Smooth muscle cell of the brain vasculature (primary cell): ENCODE results near the gene DAP.
A peak's percentile ranks its signal among the peaks of the same experiment; 100 is the strongest.
"Not testable (repeated sequence)": the region's sequence is repeated elsewhere in the genome, so short reads cannot be mapped to it uniquely, and the experiment has no call there.

Source experiments
- DNase-seq: peaks from one replicate; pipeline ENCODE4 v3.0.0-alpha.2; 2012; ENCODE audit warnings: low read depth, low spot score

The DAP gene

GRCh38 chr5:10761185-10761932 lies at the start of gene DAP:
Gene DAP, minus strand, starts transcription at chr5:10761234. Its CDS starts 166 bp downstream, at chr5:10761068.
- DNase-seq, result peak; percentile 59

- no peak for DNase-seq
These were observed 47.6 kb upstream of the DAP start for GRCh38 chr5:10808347-10809226.

GRCh38 chr5:10801931-10802666 lies 41.1 kb upstream of the DAP start:
- DNase-seq, result no peak

- DNase-seq, result no peak
These were observed 39.8 kb upstream of the DAP start for GRCh38 chr5:10800852-10801251.

- DNase-seq, result no peak
These were observed 36.2 kb upstream of the DAP start for GRCh38 chr5:10797261-10797660.

GRCh38 chr5:10793785-10794184 lies 32.8 kb upstream of the DAP start:
- DNase-seq, result no peak

GRCh38 chr5:10792336-10792735 lies 31.3 kb upstream of the DAP start:
- no peak for DNase-seq

GRCh38 chr5:10789726-10790125 lies 28.7 kb upstream of the DAP start:
- DNase-seq, result no peak

- DNase-seq, result peak; percentile 15
These were observed 28.0 kb upstream of the DAP start for GRCh38 chr5:10789021-10789420.

- DNase-seq, result no peak
These were observed 27.3 kb upstream of the DAP start for GRCh38 chr5:10788358-10788757.

GRCh38 chr5:10786835-10787234 lies 25.8 kb upstream of the DAP start:
- no peak for DNase-seq

- not testable (repeated sequence) for DNase-seq
These were observed 19.2 kb upstream of the DAP start for GRCh38 chr5:10780208-10780607.

- no peak for DNase-seq
These were observed 18.6 kb upstream of the DAP start for GRCh38 chr5:10779592-10779991.

- DNase-seq, result no peak
These were observed 17.3 kb upstream of the DAP start for GRCh38 chr5:10778179-10778910.

GRCh38 chr5:10775646-10776045 lies 14.6 kb upstream of the DAP start:
- DNase-seq, result no peak

- DNase-seq, result no peak
These were observed 12.0 kb upstream of the DAP start for GRCh38 chr5:10772901-10773585.

- DNase-seq, result no peak
These were observed 7.4 kb upstream of the DAP start for GRCh38 chr5:10768328-10768899.

- no peak for DNase-seq
These were observed 1.9 kb upstream of the DAP start for GRCh38 chr5:10762776-10763500.

GRCh38 chr5:10761933-10762775 lies 1.1 kb upstream of the DAP start:
- no peak for DNase-seq
